Heart left ventricle (tissue), 13 donors: ENCODE data around the gene KTN1.

ENCODE experiments used
- CTCF ChIP-seq, 12 donors: fragments of 200-600 bp; sonication (generic) in 4 of 12; IDR thresholded peaks; one replicate each; pipeline versions ENCODE4 v1.5.0 to v1.8.0; 2018 to 2022; ENCODE audit warnings: antibody characterized with exemption in 12 of 12, mild to moderate bottlenecking in 5 of 12
- POLR2A ChIP-seq, 2 donors: fragments of 450-650 bp; IDR thresholded peaks; one replicate each; pipeline ENCODE4 v1.6.1; 2017; ENCODE audit warnings: antibody characterized with exemption in 2 of 2, mild to moderate bottlenecking in 2 of 2, moderate library complexity in 2 of 2
- donor health status: ischemic (EF 13 %, LVEDD 7.1; RV severe dilation, severe dysfunction).
- donor health status: DM: no; HTN: yes; CAD: no.
- donor health status: DM: no; HTN: no; CAD: no.
- donor health status: ischemic (EF 25% LVEDD 6.9; RV normal size, moderate dysfunction).
- donor health status: ischemic (EF 25% LVEDD 5.7; RV mildly dilated, moderate dysfunction).
- donor health status: ischemic (EF 35%, LVEDD 5.7; RV mildly dilated, moderate dysfunction).
- donor health status: nonischemic (EF 11% LVEDD 7.7; RV severe dilation, severe dysfunction).
- donor health status: DM: yes; HTN: yes; CAD: no.
- donor health status: PGD.
- donor health status: ischemic (EF 29% LVEDD 5.4; RV normal size, mild dysfunction).
- donor health status: nonischemic (EF 23%, LVEDD 6.1; RV moderate dilation, normal function).

GRCh38 chr14:55671641-55672040 lies 91.6 kb downstream of the KTN1 start:
- no peak for TF ChIP-seq POLR2A (IDR thresholded peaks at IDR 0.05)
- no peak for TF ChIP-seq CTCF (IDR thresholded peaks at IDR 0.05)
